Thoracic aorta (tissue), 2 donors: Measurements from ENCODE around the gene BLMH. TPM values are rescaled to one million over a fixed set of nuclear protein-coding genes. Genes with fewer than 3 reads are reported as not detected.

ENCODE experiments used
- ATAC-seq: fragments of 150-250 bp; one replicate; pipeline ENCODE4 v1.8.0; 2017; ENCODE audit warnings: low read depth; ENCODE audit not compliant: insufficient number of reproducible peaks, low FRiP score
- DNase-seq: peaks from one replicate; pipeline ENCODE4 v3.0.0-alpha.2; 2020; ENCODE audit warnings: low spot score
- H3K27ac ChIP-seq, 2 donors: fragments of 200-600 bp; sonication (generic); 1 replicate in 1 of 2; 2 replicates in 1 of 2; pipeline ENCODE4 v1.5.1; 2016; ENCODE audit warnings: mild to moderate bottlenecking in 2 of 2, moderate library complexity in 2 of 2
- H3K27me3 ChIP-seq: fragments of 200-600 bp; sonication (generic); replicated peaks from 2 replicates; pipeline ENCODE4 v1.6.0; 2016; ENCODE audit warnings: mild to moderate bottlenecking; ENCODE audit not compliant: insufficient read depth
- H3K36me3 ChIP-seq: fragments of 200-600 bp; sonication (generic); one replicate; pipeline ENCODE4 v1.5.1; 2016
- H3K4me1 ChIP-seq, 2 donors: fragments of 200-600 bp; sonication (generic); 1 replicate in 1 of 2; 2 replicates in 1 of 2; pipeline versions ENCODE4 v1.5.1 to v1.6.0; 2016; ENCODE audit warnings: low read depth in 2 of 2, mild to moderate bottlenecking in 1 of 2; ENCODE audit not compliant: control insufficient read depth in 1 of 2
- H3K4me3 ChIP-seq: fragments of 200-600 bp; sonication (generic); 2 replicates; pipeline ENCODE4 v1.5.1; 2016; ENCODE audit warnings: mild to moderate bottlenecking
- H3K9me3 ChIP-seq: fragments of 200-600 bp; sonication (generic); 2 replicates; pipeline ENCODE4 v1.5.1; 2016
- CTCF ChIP-seq: fragments of 200-600 bp; sonication (generic); IDR thresholded peaks from one replicate; pipeline ENCODE4 v1.5.1; 2019; ENCODE audit warnings: antibody characterized with exemption
- total RNA-seq, 2 donors: library from RNA; depleted of rRNA; stranded (reverse); fragments of >200 nt; gene quantifications; one replicate each; pipeline versions ENCODE4 v1.1.0 to v1.2.3, GENCODE V29; 2016

The BLMH gene, protein sequence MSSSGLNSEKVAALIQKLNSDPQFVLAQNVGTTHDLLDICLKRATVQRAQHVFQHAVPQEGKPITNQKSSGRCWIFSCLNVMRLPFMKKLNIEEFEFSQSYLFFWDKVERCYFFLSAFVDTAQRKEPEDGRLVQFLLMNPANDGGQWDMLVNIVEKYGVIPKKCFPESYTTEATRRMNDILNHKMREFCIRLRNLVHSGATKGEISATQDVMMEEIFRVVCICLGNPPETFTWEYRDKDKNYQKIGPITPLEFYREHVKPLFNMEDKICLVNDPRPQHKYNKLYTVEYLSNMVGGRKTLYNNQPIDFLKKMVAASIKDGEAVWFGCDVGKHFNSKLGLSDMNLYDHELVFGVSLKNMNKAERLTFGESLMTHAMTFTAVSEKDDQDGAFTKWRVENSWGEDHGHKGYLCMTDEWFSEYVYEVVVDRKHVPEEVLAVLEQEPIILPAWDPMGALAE
- 10 to 100 TPM; 21.5 to 34.6 TPM for total RNA-seq

DNA sequence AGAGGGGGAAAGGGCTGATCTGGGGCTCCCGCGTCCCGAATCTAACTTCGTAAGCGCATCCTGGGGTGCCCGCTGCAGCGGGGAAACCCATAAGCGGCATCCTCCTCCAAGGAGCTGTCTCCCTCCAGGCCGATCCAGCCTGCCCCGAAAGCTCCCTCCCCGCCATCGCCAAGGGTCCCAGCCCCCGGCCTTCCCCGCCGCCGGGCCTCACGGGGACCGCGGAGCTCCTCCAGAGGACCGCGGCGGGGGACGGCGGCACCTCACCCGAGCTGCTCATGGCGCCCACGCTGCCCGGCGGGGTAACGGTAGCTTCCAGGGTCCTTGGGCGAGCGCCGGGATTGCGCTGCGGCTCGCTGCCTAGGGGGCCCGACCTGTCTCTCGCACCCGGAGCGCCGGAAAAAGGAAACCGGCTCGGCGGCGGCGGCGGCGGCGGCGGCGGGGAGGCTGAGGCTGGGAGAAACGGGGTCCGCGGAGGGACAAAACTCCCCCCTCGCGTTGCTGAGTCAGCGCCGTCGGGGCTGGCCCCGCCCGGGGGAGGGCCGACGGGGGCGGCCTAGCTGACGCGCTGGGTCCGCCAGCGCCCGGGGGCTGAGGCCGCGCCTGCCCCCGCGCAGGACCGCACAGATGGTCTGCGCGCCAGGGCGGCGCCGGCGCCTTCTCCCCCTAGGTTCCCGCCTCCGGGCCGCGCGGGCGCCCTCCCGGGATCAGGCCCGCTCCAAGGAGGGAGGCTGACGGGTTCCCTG is at the start of gene BLMH:
TSS of gene BLMH (minus strand) at position 402 of the 743 bp plus-strand sequence. CDS start at position 277, 125 bp downstream.
- H3K27me3 ChIP-seq, result no peaks in the 10 kb centered on the region
- peak; percentile 73 for ATAC-seq

DNA sequence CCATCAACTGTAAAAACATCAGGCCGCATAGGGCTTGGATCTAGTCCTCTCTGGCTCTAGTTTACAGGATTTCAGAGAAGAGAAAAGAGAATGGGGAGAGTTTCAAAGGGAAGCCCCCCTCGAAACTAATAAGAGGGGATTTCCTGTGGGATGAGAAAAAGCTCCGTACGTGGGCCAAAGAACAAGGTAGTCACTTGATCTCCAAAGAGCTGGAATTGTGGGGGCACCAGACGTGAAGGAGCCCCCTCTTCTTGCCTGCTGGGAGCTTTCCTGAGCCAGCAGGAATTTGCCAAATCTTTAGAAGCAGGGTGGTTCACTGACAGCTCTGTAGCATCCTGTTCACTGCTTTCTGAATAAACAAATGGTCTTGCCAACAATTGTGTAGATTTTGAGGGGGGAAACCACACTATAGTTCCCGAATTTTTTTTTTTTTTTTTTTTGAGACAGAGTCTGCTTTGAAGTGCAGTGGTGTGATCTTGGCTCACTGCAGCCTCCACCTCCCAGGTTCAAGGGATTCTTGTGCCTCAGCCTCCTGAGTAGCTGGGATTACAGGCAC is 49.1 kb upstream of the BLMH start:
- Histone ChIP-seq H3K27me3 (no peaks in the 10 kb centered on the region), H3K36me3 (no peaks in the 10 kb centered on the region), H3K27ac (peak overlapping the region in 1 of 2 donors; percentile 26), H3K4me1 (peaks cover 4 to 14% of the 10 kb centered on the region in 2 donors), H3K4me3 (no peak overlapping the region), H3K9me3 (no peaks in the 10 kb centered on the region)
- ATAC-seq (no peak), DNase-seq (no peak)
- TF ChIP-seq CTCF, result no peak

More for the DNA sequence above, at the start of gene BLMH:
- peak; percentile 9 for DNase-seq
- Histone ChIP-seq H3K27ac (peak within 1 kb of the TSS; percentile 83 to 92), H3K4me3 (peak within 1 kb of the TSS; percentile 76), H3K4me1 (peaks cover 11 to 27% of the 10 kb centered on the region in 2 donors), H3K36me3 (peaks cover 10% of the 10 kb centered on the region), H3K9me3 (no peaks in the 10 kb centered on the region)
- no peak for TF ChIP-seq CTCF

GRCh38 chr17:30339086-30339485 is 47.3 kb upstream of the BLMH start:
- Histone ChIP-seq H3K4me3 (no peak overlapping the region), H3K9me3 (no peaks in the 10 kb centered on the region), H3K27me3 (no peaks in the 10 kb centered on the region), H3K36me3 (no peaks in the 10 kb centered on the region), H3K4me1 (peaks cover 4 to 6% of the 10 kb centered on the region in 2 donors), H3K27ac (no peak overlapping the region)
- DNase-seq (no peak), ATAC-seq (no peak)
- TF ChIP-seq CTCF, result no peak

- Histone ChIP-seq H3K27me3 (no peaks in the 10 kb centered on the region), H3K4me1 (peaks cover 0 to 4% of the 10 kb centered on the region in 2 donors)
- DNase-seq, result no peak
These were observed 45.8 kb upstream of the BLMH start for GRCh38 chr17:30337393-30337999.

More at GRCh38 chr17:30337393-30337999, 45.8 kb upstream of the BLMH start:
- H3K27ac ChIP-seq, result no peak overlapping the region
- no peak overlapping the region for H3K4me3 ChIP-seq
- TF ChIP-seq CTCF, result no peak
- no peaks in the 10 kb centered on the region for H3K36me3 ChIP-seq
- ATAC-seq, result no peak
- H3K9me3 ChIP-seq, result no peaks in the 10 kb centered on the region
